CD4-positive, alpha-beta memory T cell (primary cell): ENCODE results near the gene CPSF4L. TPM values are rescaled to one million over a fixed set of nuclear protein-coding genes. Genes with fewer than 3 reads are reported as not detected.

Source experiments
- CTCF ChIA-PET: fragments of 350-600 bp; sonication (Branson Sonifier 250); formaldehyde crosslinking; loops from one replicate; lab custom pipeline; 2021; ENCODE audit warnings: inconsistent platforms; ENCODE audit not compliant: partially characterized antibody; lab: Charles Lee
- POLR2A ChIA-PET: fragments of 350-600 bp; sonication (Branson Sonifier 250); formaldehyde crosslinking; loops from one replicate; lab custom pipeline; 2021; ENCODE audit not compliant: partially characterized antibody; lab: Charles Lee
- DNase-seq, 5 donors: peaks; one replicate each; pipeline versions ENCODE4 v3.0.0 to v3.0.0-alpha.2; 2020 to 2022; ENCODE audit warnings: mixed read lengths in 1 of 5
- H3K27ac ChIP-seq: one replicate; pipeline ENCODE4 v1.7.0; 2013; ENCODE audit warnings: low read depth, low read length
- H3K27me3 ChIP-seq: 2 replicates; pipeline ENCODE4 v1.7.0; 2013; ENCODE audit warnings: mild to moderate bottlenecking, low read length, moderate library complexity; ENCODE audit not compliant: insufficient read depth
- H3K36me3 ChIP-seq: 2 replicates; pipeline ENCODE4 v1.7.0; 2013; ENCODE audit warnings: mild to moderate bottlenecking, low read length, moderate library complexity; ENCODE audit not compliant: insufficient read depth
- H3K4me1 ChIP-seq: 2 replicates; pipeline ENCODE4 v1.7.0; 2013; ENCODE audit warnings: mild to moderate bottlenecking, low read length, moderate library complexity; ENCODE audit not compliant: insufficient read depth
- H3K4me3 ChIP-seq, 2 donors: one replicate each; pipeline ENCODE4 v1.7.0; 2013; ENCODE audit warnings: low read length in 2 of 2, mild to moderate bottlenecking in 1 of 2
- H3K9me3 ChIP-seq, 2 donors: one replicate each; pipeline ENCODE4 v1.7.0; 2013; ENCODE audit warnings: low read length in 2 of 2, control low read depth in 1 of 2; ENCODE audit not compliant: control insufficient read depth in 1 of 2
- H3K27ac Mint-ChIP-seq, 7 donors: one replicate each; pipeline ENCODE4 v1.8.0; 2020 to 2021; ENCODE audit warnings: mixed read lengths in 7 of 7, mild to moderate bottlenecking in 6 of 7, inconsistent platforms in 3 of 7, moderate library complexity in 3 of 7
- H3K27me3 Mint-ChIP-seq, 2 donors: one replicate each; pipeline ENCODE4 v1.8.0; 2020 to 2021; ENCODE audit warnings: mixed read lengths in 2 of 2
- H3K36me3 Mint-ChIP-seq, 2 donors: one replicate each; pipeline ENCODE4 v1.8.0; 2020 to 2021; ENCODE audit warnings: mixed read lengths in 2 of 2, inconsistent platforms in 1 of 2, mild to moderate bottlenecking in 1 of 2
- H3K4me1 Mint-ChIP-seq, 4 donors: one replicate each; pipeline ENCODE4 v1.8.0; 2020 to 2021; ENCODE audit warnings: mixed read lengths in 4 of 4, mild to moderate bottlenecking in 1 of 4
- H3K4me3 Mint-ChIP-seq, 8 donors: one replicate each; pipeline ENCODE4 v1.8.0; 2020 to 2021; ENCODE audit warnings: mixed read lengths in 8 of 8, mild to moderate bottlenecking in 7 of 8, moderate library complexity in 6 of 8, inconsistent platforms in 3 of 8
- H3K9me3 Mint-ChIP-seq, 8 donors: one replicate each; pipeline ENCODE4 v1.8.0; 2020 to 2021; ENCODE audit warnings: mixed read lengths in 8 of 8, mild to moderate bottlenecking in 5 of 8, inconsistent platforms in 3 of 8, moderate library complexity in 1 of 8
- intact Hi-C: fragments of 100-400 bp; cut with micrococcal nuclease; formaldehyde crosslinking; loops from one replicate; pipeline ENCODE4 v1.15.1; 2023
- polyA plus RNA-seq, 2 donors: library from polyadenylated mRNA; unstranded; fragments of 300-500 nt; fragmentation: Illumina TruSeq; gene quantifications; one replicate each; pipeline ENCODE4 v1.2.3, GENCODE V29; 2021
- total RNA-seq, 2 experiments: library from RNA; stranded (reverse); gene quantifications; one replicate each; pipeline ENCODE4 v1.2.3, GENCODE V29; 2021

Gene CPSF4L
- total and polyA plus RNA-seq, 4 experiments from 2014 or later, result not detected

- H3K9me3 Mint-ChIP-seq, result no peaks in the 10 kb centered on the region
- Histone ChIP-seq H3K36me3 (no peaks in the 10 kb centered on the region), H3K4me1 (peaks cover 58% of the 10 kb centered on the region), H3K27ac (peak overlapping the region; percentile 73), H3K27me3 (no peaks in the 10 kb centered on the region), H3K4me3 (peak overlapping the region; percentile 63 to 77), H3K9me3 (no peaks in the 10 kb centered on the region)
- intact Hi-C loops, result loop anchor here (1.0 kb wide), 3 partner anchors 41 to 140 kb away; partner anchors contain the start of genes CDC42EP4 and SLC39A11
- CTCF ChIA-PET, result interaction anchor here (0.6 to 3.1 kb wide), 17 partner anchors 10 to 676 kb away, joined by 3 to 15 read pairs (median 4); no protein-coding TSS in a partner anchor
- H3K36me3 Mint-ChIP-seq, result peaks cover 4 to 34% of the 10 kb centered on the region in 2 donors
- H3K27ac Mint-ChIP-seq, result peak overlapping the region; percentile 91 to 99 (median 97)
- POLR2A ChIA-PET, result interaction anchor here (0.6 to 3.6 kb wide), 14 partner anchors 11 to 513 kb away, joined by 3 to 49 read pairs (median 7); partner anchors contain the start of genes COG1 and SLC39A11
- peak in 2 of 5 donors; percentile 14 to 48 for DNase-seq
- peak overlapping the region; percentile 91 to 96 (median 94) for H3K4me3 Mint-ChIP-seq
- no peaks in the 10 kb centered on the region for H3K27me3 Mint-ChIP-seq
- H3K4me1 Mint-ChIP-seq, result peaks cover 41 to 81% (median 61%) of the 10 kb centered on the region in 4 donors
Measured at GRCh38 chr17:73232587-73233373, 28.9 kb downstream of the CPSF4L start.

- H3K4me1 Mint-ChIP-seq, result peaks cover 44 to 81% (median 62%) of the 10 kb centered on the region in 4 donors
- no peaks in the 10 kb centered on the region for H3K36me3 ChIP-seq
- H3K9me3 ChIP-seq, result no peaks in the 10 kb centered on the region
- H3K4me3 ChIP-seq, result peak overlapping the region; percentile 63 to 77
- peaks cover 58% of the 10 kb centered on the region for H3K4me1 ChIP-seq
- no peaks in the 10 kb centered on the region for H3K9me3 Mint-ChIP-seq
- POLR2A ChIA-PET, result interaction anchor here (0.6 to 3.6 kb wide), 17 partner anchors 10 to 512 kb away, joined by 3 to 49 read pairs (median 6); partner anchors contain the start of genes COG1 and SLC39A11
- CTCF ChIA-PET, result interaction anchor here (0.6 to 3.1 kb wide), 18 partner anchors 9 to 675 kb away, joined by 3 to 15 read pairs (median 4); partner anchors contain the start of gene CDC42EP4
- H3K27ac Mint-ChIP-seq, result peak overlapping the region; percentile 91 to 99 (median 97)
- DNase-seq, result peak; percentile 95 to 97 (median 96)
- H3K27me3 ChIP-seq, result no peaks in the 10 kb centered on the region
- intact Hi-C loops, result loop anchor here (1.0 kb wide), 3 partner anchors 41 to 140 kb away; partner anchors contain the start of genes CDC42EP4 and SLC39A11
- H3K4me3 Mint-ChIP-seq, result peak overlapping the region; percentile 91 to 96 (median 94)
- peak overlapping the region; percentile 73 for H3K27ac ChIP-seq
- H3K27me3 Mint-ChIP-seq, result no peaks in the 10 kb centered on the region
- H3K36me3 Mint-ChIP-seq, result peaks cover 4 to 30% of the 10 kb centered on the region in 2 donors
Measured at GRCh38 chr17:73231841-73232586, 29.7 kb downstream of the CPSF4L start.

- no peaks in the 10 kb centered on the region for H3K27me3 Mint-ChIP-seq
- H3K9me3 Mint-ChIP-seq, result no peaks in the 10 kb centered on the region
- Histone ChIP-seq H3K4me1 (peaks cover 63% of the 10 kb centered on the region), H3K27ac (peak overlapping the region; percentile 73), H3K4me3 (peak overlapping the region; percentile 63 to 77), H3K27me3 (no peaks in the 10 kb centered on the region), H3K9me3 (no peaks in the 10 kb centered on the region), H3K36me3 (no peaks in the 10 kb centered on the region)
- H3K36me3 Mint-ChIP-seq, result peaks cover 8 to 35% of the 10 kb centered on the region in 2 donors
- intact Hi-C loops, result no loop called here
- ChIA-PET CTCF (interaction anchor here (0.7 to 3.1 kb wide), 12 partner anchors 9 to 674 kb away, joined by 3 to 15 read pairs (median 5); partner anchors contain the start of gene CDC42EP4), POLR2A (interaction anchor here (1.0 to 3.6 kb wide), 10 partner anchors 9 to 512 kb away, joined by 3 to 49 read pairs (median 8); partner anchors contain the start of gene COG1)
- H3K27ac Mint-ChIP-seq, result peak overlapping the region; percentile 83 to 99 (median 96)
- peak overlapping the region; percentile 91 to 96 (median 94) for H3K4me3 Mint-ChIP-seq
- peaks cover 49 to 82% (median 62%) of the 10 kb centered on the region in 4 donors for H3K4me1 Mint-ChIP-seq
- DNase-seq, result peak in 1 of 5 donors; percentile 42
Measured at GRCh38 chr17:73231395-73231794, 30.3 kb downstream of the CPSF4L start.

- no peaks in the 10 kb centered on the region for H3K9me3 Mint-ChIP-seq
- intact Hi-C loops, result no loop called here
- H3K36me3 Mint-ChIP-seq, result peaks cover 4 to 27% of the 10 kb centered on the region in 2 donors
- no peaks in the 10 kb centered on the region for H3K36me3 ChIP-seq
- H3K27ac ChIP-seq, result no peak overlapping the region
- no peak for DNase-seq
- POLR2A ChIA-PET, result interaction anchor here (3.6 kb wide), 1 partner anchor 36 kb away, joined by 49 read pairs; the partner anchor contains the start of gene COG1
- peak overlapping the region; percentile 71 to 96 (median 94) for H3K4me3 Mint-ChIP-seq
- H3K27me3 ChIP-seq, result no peaks in the 10 kb centered on the region
- H3K27ac Mint-ChIP-seq, result peak overlapping the region in 5 of 7 donors; percentile 47 to 91 (median 72)
- peaks cover 51 to 76% (median 65%) of the 10 kb centered on the region in 4 donors for H3K4me1 Mint-ChIP-seq
- peaks cover 69% of the 10 kb centered on the region for H3K4me1 ChIP-seq
- no peaks in the 10 kb centered on the region for H3K9me3 ChIP-seq
- CTCF ChIA-PET, result interaction anchor here (3.6 kb wide), 1 partner anchor 504 kb away, joined by 19 read pairs; no protein-coding TSS in a partner anchor
- H3K27me3 Mint-ChIP-seq, result no peaks in the 10 kb centered on the region
- no peak overlapping the region for H3K4me3 ChIP-seq
Measured at GRCh38 chr17:73230088-73230487, 31.6 kb downstream of the CPSF4L start.

GRCh38 chr17:73228748-73229236 is 32.9 kb downstream of the CPSF4L start:
- H3K36me3 Mint-ChIP-seq, result peaks cover 8 to 30% of the 10 kb centered on the region in 2 donors
- H3K4me3 Mint-ChIP-seq, result peak overlapping the region; percentile 13 to 82 (median 46)
- peak overlapping the region; percentile 10 to 78 (median 57) for H3K27ac Mint-ChIP-seq
- Histone ChIP-seq H3K27ac (no peak overlapping the region), H3K4me3 (no peak overlapping the region), H3K27me3 (no peaks in the 10 kb centered on the region), H3K9me3 (no peaks in the 10 kb centered on the region), H3K36me3 (no peaks in the 10 kb centered on the region), H3K4me1 (peaks cover 71% of the 10 kb centered on the region)
- ChIA-PET POLR2A (interaction anchor here (1.0 to 1.6 kb wide), 6 partner anchors 17 to 637 kb away, joined by 3 to 6 read pairs (median 4); no protein-coding TSS in a partner anchor), CTCF (interaction anchor here (1.0 to 3.6 kb wide), 6 partner anchors 12 to 503 kb away, joined by 3 to 19 read pairs (median 6); no protein-coding TSS in a partner anchor)
- no peaks in the 10 kb centered on the region for H3K27me3 Mint-ChIP-seq
- DNase-seq, result peak in 1 of 5 donors; percentile 61
- H3K9me3 Mint-ChIP-seq, result no peaks in the 10 kb centered on the region
- intact Hi-C loops, result no loop called here
- H3K4me1 Mint-ChIP-seq, result peaks cover 55 to 83% (median 69%) of the 10 kb centered on the region in 4 donors

GRCh38 chr17:73227944-73228343 is 33.7 kb downstream of the CPSF4L start:
- peaks cover 8 to 26% of the 10 kb centered on the region in 2 donors for H3K36me3 Mint-ChIP-seq
- no peaks in the 10 kb centered on the region for H3K27me3 Mint-ChIP-seq
- Histone ChIP-seq H3K27me3 (no peaks in the 10 kb centered on the region), H3K4me1 (peaks cover 63% of the 10 kb centered on the region), H3K36me3 (no peaks in the 10 kb centered on the region), H3K27ac (peak overlapping the region; percentile 5), H3K4me3 (peak overlapping the region in 1 of 2 donors; percentile 0), H3K9me3 (no peaks in the 10 kb centered on the region)
- intact Hi-C loops, result no loop called here
- ChIA-PET CTCF (interaction anchor here (1.0 to 3.6 kb wide), 7 partner anchors 11 to 502 kb away, joined by 3 to 19 read pairs (median 6); no protein-coding TSS in a partner anchor), POLR2A (interaction anchor here (1.1 to 1.6 kb wide), 7 partner anchors 16 to 636 kb away, joined by 3 to 6 read pairs (median 4); partner anchors contain the start of gene COG1)
- H3K4me3 Mint-ChIP-seq, result peak overlapping the region in 5 of 8 donors; percentile 18 to 82 (median 67)
- no peaks in the 10 kb centered on the region for H3K9me3 Mint-ChIP-seq
- peak overlapping the region in 5 of 7 donors; percentile 35 to 78 (median 53) for H3K27ac Mint-ChIP-seq
- no peak for DNase-seq
- H3K4me1 Mint-ChIP-seq, result peaks cover 50 to 74% (median 63%) of the 10 kb centered on the region in 4 donors
